Hematopoietic multipotent progenitor cell treated with erythropoietin and hydrocortisone succinate and interleukin-3 and kit ligand, for 4 days (in vitro differentiated cells): Measurements from ENCODE around the gene TCL1A.

ENCODE experiments used
- DNase-seq: peaks from one replicate; pipeline ENCODE4 v3.0.0-alpha.2; 2015

TCL1A gene

DNA sequence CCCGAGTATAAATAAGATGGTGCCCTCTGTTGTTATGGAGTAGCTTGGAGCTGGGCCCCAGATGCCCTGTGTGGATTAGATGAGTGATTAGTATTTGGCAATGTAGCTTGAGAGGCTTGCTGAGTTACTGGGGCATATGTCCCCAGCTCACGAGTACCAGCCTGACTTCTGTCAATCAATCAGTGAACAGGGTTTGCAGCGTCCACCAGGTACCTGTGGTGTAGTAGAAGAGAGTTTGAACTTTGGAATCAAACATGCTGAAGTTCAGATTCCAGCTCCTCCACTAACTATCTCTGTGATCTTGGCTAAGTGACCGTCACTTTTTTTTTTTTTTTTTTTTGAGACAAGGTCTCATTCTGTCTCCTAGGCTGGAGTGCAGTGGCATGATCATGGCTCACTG is 39.3 kb downstream of the TCL1A start:
- no peak for DNase-seq

DNA sequence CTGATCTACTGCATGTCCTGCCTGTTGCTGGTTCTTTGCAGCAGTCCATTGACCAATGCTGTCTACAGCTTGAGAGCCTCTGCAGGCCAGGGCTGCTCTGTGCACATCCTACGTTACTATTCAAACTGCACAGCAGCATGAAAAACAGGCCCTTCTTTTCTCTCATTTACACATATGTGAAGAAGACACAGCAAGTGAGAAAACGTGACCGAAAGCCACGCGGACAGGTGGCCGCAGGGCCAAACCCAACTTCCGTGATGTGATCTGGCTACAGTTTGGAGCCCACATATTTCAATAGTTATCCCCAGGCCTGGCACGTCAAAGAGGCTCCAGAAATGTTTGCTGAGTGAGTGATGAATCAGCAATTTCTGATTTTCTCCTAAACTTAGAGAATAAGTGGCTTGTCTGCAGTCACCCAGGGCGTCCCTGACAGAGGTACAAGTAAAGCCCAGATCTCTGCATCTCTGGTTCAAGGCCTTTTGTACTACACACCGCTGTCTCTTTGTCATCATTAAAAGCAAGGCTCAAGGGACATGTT is 45.6 kb downstream of the TCL1A start:
- DNase-seq, result peak; percentile 13

DNA sequence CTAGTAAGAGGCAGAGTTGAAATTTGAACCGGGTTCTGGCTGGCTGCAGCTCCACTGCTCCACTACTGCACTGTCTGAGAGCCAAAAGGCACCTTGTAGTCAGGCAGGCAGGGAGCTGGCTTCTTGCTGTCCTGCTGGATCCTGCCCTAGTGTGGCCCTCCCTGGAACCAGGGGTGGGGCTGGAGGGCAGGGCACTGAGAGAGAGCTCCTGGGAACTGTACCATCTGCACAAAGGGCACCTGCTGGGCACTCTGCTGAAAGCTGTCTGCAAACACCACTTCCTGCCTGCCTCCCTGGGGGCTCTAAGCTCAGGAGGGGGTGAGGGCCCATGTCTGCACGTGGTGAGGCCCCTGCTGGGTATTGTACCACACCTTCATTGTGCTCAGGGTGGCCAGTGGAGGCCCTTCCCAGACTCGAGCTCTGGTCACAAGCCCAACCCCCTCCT is 46.7 kb downstream of the TCL1A start:
- DNase-seq, result no peak

DNA sequence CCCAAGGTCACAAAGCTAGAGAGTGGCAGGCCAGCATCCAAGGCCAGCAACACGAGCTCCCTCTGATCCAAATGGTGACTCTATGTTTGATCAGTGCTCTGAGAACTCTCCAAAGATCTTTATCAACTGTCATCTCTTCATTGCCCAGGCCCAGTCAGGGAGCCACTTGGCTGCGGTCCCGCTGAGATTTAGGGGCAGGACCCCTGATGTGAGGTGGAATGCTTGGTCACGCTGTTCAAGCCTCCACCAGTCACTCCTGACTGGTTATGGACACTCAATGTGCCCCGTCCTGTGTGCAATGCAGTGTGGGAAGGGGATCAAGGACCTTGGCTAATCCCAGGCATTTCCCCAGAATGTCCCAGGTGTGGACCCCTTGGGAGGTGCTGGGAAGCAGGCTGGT is 47.5 kb downstream of the TCL1A start:
- no peak for DNase-seq

DNA sequence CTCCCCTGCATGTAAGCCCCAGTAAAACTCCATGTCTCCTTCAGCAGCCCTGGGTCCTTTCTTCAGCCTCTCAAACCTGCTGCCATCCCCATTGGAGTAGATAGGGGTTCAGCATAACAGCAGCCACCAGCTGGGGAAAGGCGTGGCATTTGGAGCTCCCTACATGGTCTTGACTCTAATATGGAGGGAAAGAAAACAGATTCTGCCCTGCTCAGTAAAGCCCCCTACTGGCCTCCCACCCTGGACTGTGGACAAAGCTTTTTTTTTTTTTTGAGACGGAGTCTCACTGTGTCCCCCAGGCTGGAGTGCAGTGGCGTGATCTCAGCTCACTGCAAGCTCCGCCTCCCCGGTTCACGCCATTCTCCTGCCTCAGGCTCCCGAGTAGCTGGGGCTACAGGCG is 48.4 kb downstream of the TCL1A start:
- DNase-seq, result peak; percentile 43

DNA sequence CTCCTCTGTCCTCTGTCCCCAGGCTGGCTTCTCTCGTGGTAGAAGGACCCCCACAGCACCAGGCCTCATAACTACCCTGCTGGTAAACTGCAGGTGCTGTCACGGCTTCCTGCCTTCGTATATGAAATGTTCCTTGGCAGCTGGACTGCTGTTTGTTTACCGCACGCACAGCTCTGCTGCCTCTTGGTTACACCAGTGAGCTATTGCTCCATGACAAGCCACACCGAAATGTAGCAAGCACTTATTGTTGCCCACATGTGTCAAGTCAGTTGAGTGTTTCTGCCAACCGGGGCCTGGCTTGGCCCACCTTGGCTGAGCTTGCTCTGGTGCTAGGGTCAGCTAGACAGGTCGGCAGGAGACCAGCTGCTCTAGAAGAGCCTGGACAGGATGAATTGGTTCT is 49.4 kb downstream of the TCL1A start:
- no peak for DNase-seq

DNA sequence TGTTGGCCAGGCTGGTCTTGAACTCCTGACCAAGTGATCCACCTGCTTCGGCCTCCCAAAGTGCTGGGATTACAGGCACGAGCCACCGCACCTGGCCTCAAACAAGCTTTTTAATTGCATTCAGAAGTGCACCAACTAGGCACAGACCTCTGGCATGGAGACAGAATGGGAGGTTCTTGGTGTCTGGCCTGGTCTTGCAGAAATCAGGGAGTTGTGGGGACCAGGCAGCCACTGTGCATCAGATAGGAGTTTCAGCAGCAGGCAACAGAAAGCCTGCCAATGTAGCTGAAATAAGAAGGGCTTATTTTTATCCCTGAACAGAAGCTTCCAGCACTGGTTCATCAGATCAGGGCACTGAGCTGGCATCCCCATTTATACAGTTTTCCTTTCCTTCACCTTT is 49.9 kb downstream of the TCL1A start:
- DNase-seq, result no peak

DNA sequence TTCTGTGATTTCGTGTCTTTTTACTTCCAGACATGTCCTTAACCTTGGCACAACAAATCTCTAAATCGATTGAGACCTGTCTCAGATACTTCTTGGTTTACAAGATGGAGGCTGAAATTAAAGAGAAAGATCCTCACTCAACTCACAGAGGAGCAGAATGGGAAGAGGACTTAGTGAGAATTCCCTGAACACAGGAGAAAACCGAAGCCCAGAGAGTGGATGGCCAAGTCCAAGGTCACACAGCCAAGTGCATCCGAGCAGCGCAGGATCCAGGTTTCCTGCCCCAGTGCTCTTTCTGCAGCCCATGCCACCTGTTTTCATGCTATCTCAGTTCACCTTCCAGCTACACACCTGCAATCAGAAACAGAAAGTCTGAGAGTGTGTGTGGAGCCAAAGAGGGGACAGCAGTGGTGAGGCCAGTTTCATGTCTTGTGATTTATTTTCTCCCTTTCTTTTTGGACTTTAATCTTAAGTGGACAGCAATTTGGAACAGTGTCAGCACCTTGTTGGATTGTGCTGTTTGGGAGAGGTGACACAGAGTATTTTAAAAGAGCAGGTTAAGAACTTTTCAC is 50.6 kb downstream of the TCL1A start:
- DNase-seq, result no peak

DNA sequence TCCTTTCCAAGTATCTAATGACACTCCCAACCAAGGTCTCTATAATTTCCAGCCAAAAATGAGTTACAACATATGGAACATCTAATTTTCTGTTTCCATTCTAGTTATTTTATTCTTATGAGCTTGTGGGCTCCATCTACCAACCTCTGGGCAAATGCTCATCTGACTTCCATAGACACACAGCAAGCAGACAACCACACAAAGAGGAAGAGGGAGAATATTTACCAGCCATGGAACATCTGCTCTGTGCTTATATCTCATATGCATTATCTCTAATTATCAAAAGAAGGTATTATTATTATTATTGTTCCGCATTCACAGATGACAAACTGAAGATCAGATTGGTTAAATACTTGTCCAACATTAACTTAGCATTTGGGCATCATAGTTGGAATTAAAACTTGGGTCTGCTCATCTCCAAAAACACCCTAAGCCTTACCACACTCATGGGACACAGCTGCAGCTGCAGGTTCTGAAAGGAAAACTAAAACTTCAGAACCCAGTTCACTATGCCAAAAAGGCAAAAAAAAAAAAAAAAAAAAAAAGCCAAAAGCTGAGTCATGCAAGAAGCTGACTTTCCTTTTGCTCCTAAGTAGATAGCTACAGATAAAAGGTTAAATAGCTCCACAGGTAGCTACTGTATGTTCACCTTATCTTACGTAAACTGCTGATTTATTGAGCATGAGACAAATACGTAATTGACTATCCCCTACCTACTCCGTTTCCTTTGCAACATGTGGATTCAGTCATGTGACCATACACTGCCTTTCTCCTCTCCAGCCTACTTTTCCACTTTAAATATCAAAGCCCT is 51.3 kb downstream of the TCL1A start:
- no peak for DNase-seq

DNA sequence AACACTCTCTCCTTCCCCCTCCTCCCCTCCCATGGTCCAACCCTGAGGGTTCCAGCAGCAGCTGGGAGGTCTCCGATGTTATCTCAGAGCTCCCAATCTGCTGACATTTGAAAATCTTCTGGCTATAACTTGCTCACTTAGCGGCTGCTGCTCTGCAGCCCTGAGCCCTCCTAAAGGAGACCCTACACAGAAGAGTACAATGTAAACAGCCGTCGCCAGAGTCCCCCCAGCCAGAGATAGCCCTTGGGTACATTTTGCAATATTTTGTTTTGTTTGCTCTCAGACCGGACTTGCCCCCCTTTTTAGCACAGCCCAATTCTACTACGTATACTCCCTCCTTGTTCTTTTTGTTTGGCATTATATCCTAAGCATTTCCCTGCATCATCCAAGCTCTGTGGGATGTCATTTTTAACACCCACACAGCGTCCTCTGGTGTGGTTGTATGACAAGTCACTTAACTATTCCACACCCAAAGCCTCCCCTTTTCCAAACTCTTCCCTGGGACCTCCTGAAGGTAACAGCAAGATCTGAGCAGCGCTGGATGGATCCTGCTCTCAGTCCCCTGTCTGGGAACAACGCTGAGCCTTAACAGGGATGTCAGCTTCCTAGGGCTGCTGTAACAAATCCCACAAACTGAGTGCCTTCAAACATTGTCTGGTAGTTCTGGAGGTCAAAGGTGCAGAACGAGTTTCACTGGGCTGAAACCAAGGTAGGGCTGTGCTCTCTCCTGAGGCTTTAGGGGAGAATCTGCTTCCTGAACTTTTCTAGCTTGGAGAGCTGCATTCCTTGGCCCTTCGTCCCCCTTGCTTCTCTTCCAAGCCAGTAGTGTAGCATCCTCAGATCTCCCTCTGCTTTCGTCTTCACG is 53.0 kb downstream of the TCL1A start:
- DNase-seq, result no peak

DNA sequence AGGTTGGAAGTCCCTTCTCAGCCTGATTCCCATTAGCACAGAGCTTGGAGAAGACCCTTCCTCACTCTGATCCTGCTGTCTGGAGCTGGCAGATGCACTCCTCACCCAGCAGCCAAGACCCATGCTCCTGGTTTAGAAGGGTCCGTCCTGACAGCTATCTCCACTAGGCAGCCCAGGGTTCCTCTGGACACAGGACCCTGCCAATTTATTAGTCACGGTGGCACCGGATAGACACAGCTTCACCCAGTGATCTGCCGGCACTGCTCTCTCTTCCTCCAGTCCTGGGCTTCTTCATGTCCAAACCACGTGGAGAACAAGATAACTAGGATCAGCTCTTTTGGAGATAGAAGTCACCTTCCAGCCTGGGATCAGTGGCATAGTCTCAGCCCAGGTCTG is 53.9 kb downstream of the TCL1A start:
- DNase-seq, result no peak
